SU-DHL-6 (cell line): ENCODE measurements around the gene GALNT17.

Experiments used
- CTCF ChIP-seq: fragments of 200-600 bp; sonication (generic); IDR thresholded peaks from one replicate; pipeline ENCODE4 v1.5.1; 2017; ENCODE audit warnings: antibody characterized with exemption, mild to moderate bottlenecking, low read length, moderate library complexity; ENCODE audit not compliant: insufficient read depth, poor library complexity, severe bottlenecking
- EZH2phosphoT487 ChIP-seq: fragments of 200-600 bp; sonication (generic), shearing (Covaris generic); conservative IDR thresholded peaks from 2 replicates; pipeline ENCODE4 v1.6.1; 2018; ENCODE audit warnings: mild to moderate bottlenecking, antibody characterized with exemption, low read length, moderate library complexity, mixed read lengths

- TF ChIP-seq CTCF (no peak), EZH2phosphoT487 (no peak)
Measured at GRCh38 chr7:71544816-71545215, 412.9 kb downstream of the GALNT17 start.
